ENCODE results near the gene TMEM145.
A peak's percentile ranks its signal among the peaks of the same experiment; 100 is the strongest.
"Not testable (repeated sequence)": the region's sequence is repeated elsewhere in the genome, so short reads cannot be mapped to it uniquely, and the experiment has no call there.

TMEM145 gene

GRCh38 chr19:42313096-42313839 is at the start of gene TMEM145:
Gene TMEM145 (plus strand): TSS chr19:42313309. CDS start chr19:42313377, 68 bp downstream.
- DNase-seq = peak; percentile 48

- DNase-seq = not testable (repeated sequence)
Measured at GRCh38 chr19:42266105-42266504, 47.0 kb upstream of the TMEM145 start.

GRCh38 chr19:42266928-42267603 is 46.0 kb upstream of the TMEM145 start:
- not testable (repeated sequence) for DNase-seq

DNA sequence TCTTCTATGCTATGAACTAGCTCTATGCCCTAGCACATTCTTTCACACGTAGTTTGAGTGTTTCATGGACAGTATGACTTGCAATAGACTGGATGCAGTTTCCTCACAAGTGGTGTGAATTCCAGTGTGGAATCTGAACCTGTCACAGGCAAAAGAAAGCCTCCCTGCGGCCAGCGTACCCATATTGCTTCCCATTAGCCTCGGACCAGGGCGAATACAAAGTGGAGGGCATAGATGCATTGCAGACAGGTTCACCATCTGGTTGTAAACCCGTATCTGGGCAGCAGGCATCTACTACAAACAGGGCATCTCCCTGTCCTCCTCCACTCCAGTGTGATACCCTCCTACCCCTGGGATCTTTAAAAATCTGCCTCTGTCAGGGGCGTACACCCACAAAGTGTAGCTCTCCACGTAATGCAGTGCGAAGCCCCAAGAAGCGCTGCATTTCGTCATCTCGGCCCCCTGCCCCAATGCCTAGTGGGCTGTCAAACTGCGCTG is 45.4 kb upstream of the TMEM145 start:
- no peak for DNase-seq

DNA sequence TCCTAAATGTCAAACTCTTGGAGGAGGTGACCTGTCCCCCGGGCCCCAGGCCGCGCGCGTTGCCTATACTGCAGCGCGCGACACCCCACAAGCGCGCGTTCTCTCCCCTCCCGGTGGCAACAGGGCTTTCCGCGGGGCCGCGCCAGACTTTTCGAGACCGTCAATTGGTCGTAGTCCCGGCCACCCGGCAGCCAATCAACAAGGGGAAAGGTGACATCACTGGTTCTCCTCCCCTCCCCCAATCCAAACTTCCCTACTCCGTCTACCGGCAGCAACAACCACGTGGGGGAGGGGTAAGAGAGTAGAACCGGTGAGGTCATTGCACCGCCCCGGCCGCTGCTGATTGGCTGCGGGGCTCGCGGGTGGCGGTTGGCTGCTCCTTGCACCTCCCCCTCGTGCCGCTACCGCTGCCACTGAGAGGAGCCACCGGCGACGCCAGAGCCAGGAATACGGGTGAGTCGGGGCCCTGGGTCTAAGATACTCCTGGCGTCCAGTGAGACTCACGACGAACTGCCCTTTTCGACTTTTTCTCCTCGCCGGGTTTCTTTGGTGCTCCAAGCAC is 44.9 kb upstream of the TMEM145 start:
- DNase-seq = peak; percentile 98

- peak; percentile 98 for DNase-seq
Measured at GRCh38 chr19:42268704-42269477, 44.2 kb upstream of the TMEM145 start, which contains the start of gene CIC. Gene CIC (plus strand): TSS chr19:42269252. CDS start chr19:42271784, 2,532 bp downstream.

DNA sequence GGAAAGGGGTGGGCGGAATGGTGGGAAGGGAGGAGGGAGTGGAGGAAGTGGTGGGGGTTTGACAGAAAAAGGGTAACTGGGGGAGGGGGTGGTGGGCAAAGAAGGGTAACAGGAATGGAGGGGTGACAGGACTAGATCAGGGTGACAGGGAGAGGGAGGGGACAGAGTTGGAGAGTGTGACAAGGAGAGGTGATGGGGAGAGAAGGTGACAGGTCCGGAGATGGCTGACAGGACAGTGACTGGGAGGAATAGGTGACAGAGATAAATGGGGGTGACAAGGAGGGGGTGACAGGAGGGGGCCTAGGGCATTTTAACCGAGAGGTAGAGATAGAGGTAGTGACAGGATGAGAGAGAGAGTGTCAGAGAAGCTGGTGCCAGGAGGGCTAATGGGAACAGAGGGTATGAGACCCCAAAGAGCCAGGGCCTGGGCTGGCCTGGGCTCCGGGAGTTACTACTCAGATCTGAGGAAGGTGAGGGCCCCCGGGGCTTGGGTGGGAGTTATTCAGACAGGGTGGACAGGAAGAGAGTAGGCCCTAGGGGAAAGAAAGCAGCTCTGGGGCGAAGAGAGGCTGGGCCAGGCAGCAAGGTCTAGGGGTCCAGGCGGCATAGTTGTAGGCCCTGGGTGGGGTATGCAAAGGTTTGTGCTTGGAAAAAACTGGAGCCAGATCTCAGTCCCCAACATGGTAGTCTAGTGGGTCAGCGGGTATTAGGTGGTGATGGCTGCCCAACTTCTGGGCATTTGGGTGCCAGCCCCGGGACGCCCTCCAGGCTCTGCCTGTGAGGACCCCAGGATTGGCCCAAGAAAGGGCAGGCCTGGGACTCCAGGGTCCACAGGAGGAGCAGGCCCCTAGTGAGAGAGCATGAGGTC is 43.4 kb upstream of the TMEM145 start:
- peak; percentile 22 for DNase-seq

DNA sequence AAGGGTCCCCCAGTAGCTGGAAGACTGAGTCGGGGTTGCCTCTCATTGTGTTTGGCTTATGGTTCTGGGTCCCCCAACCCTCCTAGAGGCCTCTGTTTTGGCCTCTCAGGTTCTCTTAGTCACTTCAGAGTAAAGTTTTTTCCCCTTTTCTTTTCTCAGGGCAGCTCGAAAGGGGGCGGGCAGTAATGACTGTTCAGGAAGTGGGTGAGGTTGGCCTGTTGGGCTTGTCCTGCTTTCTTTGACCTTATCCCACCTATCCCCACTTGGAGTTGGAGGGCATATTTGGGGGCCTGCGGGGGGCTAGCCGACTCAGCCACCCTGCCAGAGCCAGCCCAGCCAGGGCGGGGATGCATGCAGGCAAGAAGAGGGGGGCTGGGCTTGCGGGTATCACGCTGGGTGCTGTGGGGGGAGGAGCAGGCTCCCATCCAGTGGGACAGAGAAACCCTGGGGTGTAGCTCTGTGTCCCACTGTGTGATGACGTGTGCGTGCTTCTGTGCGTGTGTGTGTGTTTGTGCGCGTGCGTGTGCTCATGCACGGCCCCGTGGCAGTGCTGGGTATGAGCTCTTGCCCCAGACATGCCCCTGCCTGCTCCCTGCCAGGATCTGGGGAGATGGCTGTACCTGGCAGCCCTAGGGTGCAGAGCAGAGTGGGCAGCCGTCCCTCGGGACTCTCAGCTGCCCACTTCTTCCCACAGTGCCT is 42.6 kb upstream of the TMEM145 start:
- peak; percentile 70 for DNase-seq

DNA sequence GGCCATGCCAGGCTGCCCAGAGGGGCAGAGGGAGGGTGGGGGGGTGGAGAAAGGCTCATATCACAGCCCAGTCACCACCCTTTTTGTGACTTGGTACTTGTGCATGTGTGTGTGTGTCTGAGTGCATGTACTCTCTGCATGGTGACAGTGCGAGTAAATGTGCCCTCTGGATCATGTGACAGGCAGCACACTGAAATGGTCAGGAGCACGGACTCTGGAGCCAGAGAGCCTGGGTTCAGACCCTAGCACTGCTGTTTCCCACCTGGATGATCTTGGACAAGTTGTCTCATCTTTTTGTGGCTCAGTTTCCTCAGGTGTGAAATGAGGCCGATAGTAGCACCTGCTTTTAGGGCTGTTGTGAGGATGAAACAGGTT is 42.1 kb upstream of the TMEM145 start:
- no peak for DNase-seq

DNA sequence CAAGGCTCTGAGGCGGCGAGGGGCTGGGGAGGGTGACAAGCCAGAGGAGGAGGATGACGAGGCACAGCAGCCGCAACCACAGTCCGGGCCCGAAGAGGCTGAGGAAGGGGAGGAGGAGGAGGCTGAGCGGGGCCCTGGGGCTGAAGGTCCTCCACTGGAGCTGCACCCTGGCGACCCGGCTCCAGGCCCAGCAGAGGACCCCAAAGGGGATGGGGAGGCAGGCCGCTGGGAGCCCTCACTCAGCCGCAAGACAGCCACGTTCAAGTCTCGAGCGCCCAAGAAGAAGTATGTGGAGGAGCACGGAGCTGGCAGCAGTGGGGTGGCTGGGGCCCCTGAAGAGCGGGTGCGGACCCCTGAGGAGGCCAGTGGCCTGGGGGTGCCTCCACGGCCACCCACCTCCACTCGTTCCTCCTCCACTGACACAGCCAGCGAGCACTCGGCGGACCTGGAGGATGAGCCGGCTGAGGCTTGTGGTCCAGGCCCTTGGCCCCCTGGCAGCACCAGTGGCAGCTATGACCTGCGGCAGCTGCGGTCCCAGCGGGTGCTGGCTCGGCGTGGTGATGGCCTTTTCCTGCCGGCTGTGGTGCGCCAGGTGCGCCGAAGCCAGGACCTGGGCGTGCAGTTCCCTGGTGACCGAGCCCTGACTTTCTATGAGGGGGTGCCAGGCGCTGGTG is 41.1 kb upstream of the TMEM145 start:
- no peak for DNase-seq

DNA sequence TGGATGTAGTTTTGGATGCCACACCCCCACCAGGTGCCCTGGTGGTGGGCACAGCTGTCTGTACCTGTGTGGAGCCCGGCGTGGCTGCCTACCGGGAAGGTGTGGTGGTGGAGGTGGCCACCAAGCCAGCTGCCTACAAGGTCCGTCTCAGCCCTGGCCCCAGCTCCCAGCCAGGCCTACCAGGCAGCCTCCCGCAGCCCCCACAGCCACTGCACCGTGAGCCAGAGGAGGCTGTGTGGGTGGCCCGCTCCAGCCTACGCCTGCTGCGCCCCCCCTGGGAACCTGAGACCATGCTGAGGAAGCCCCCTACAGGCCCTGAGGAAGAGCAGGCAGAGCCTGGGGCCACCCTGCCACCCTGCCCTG is 40.6 kb upstream of the TMEM145 start:
- no peak for DNase-seq

GRCh38 chr19:42272989-42273406 is 40.1 kb upstream of the TMEM145 start:
- DNase-seq = peak; percentile 16

DNA sequence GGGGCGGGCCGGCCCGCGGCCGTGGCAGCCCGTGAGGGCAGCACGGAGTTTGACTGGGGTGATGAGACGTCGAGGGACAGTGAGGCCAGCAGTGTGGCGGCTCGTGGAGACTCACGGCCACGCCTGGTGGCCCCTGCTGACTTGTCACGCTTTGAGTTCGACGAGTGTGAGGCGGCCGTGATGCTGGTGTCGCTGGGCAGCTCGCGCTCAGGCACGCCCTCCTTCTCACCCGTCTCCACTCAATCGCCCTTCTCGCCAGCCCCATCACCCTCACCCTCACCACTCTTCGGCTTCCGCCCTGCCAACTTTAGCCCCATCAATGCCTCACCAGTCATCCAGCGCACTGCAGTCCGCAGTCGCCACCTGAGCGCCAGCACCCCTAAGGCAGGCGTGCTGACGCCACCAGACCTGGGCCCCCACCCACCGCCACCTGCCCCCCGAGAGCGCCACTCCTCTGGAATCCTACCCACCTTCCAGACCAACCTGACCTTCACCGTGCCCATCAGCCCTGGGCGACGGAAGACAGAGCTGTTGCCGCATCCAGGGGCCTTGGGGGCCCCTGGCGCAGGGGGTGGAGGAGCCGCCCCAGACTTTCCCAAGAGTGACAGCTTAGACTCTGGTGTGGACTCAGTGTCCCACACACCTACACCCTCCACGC is 39.6 kb upstream of the TMEM145 start:
- peak; percentile 13 for DNase-seq

- DNase-seq = no peak
Measured at GRCh38 chr19:42274065-42274682, 38.9 kb upstream of the TMEM145 start.

GRCh38 chr19:42275103-42275502 is 38.0 kb upstream of the TMEM145 start:
- no peak for DNase-seq

- DNase-seq = no peak
Measured at GRCh38 chr19:42275517-42275916, 37.6 kb upstream of the TMEM145 start.

DNA sequence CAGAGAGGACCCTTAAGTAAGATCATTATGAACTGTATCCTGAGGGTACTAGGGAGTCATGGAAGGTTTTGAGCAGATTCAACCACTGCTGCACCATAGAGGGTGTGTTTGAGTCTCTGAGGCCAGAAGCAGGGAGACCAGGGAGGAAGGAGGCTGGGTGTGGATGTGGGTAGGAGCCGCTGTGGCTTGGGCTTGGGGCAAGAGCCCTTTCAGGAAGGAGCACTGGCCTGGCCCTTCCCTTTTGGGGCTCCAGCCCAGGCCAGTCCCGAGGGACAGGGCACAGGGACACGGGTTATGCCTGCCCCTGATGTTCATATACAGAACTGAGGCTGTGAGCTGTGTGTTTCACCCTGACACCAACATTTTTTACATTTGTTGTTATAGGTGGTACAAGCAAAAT is 36.8 kb upstream of the TMEM145 start:
- no peak for DNase-seq

DNA sequence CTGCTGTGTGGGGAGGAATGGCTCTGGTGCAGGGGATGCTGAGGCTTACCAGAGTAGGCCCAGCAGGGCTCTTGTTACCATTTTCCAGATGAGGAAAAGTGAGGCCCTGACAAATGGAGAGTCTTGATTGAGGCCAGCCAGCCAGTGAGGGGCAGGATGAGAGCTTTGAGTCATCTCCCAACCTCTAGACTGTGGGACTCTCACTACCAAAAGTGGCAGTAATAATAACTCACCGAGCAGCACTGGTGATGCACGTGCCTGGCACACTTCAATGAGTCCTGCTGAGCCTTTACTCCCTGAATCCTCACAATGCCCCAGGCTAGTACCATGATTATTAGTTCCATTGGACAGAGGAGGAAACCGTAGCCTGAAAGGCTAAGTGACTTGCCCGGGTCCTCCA is 36.3 kb upstream of the TMEM145 start:
- no peak for DNase-seq

- DNase-seq = no peak
Measured at GRCh38 chr19:42277821-42278451, 35.2 kb upstream of the TMEM145 start.
